Hypothalamus (tissue), 51 donors: ENCODE data around the gene EDDM13.
"Not testable (repeated sequence)": the region's sequence is repeated elsewhere in the genome, so short reads cannot be mapped to it uniquely, and the experiment has no call there.

Source experiments
- DNase-seq, 51 donors: peaks; one replicate each; lab custom pipeline; 2025; lab: John Stamatoyannopoulos, UW

The EDDM13 gene

GRCh38 chr19:56272161-56272798 is at the start of gene EDDM13:
Gene EDDM13, plus strand, starts transcription at chr19:56272748. Its CDS starts 87 bp downstream, at chr19:56272835.
- peak in 1 of 51 donors; percentile 4 for DNase-seq

GRCh38 chr19:56222901-56223300 is 49.6 kb upstream of the EDDM13 start:
- DNase-seq: no peak

- no peak for DNase-seq
Measured at GRCh38 chr19:56223481-56223880, 49.1 kb upstream of the EDDM13 start.

GRCh38 chr19:56245121-56245740 is 27.3 kb upstream of the EDDM13 start:
- DNase-seq: no peak

- not testable (repeated sequence) for DNase-seq
Measured at GRCh38 chr19:56245764-56246163, 26.8 kb upstream of the EDDM13 start.

- DNase-seq: not testable (repeated sequence)
Measured at GRCh38 chr19:56248736-56249338, 23.7 kb upstream of the EDDM13 start.

- DNase-seq: peak in 38 of 51 donors; percentile 0 to 62 (median 14)
Measured at GRCh38 chr19:56252699-56253422, 19.7 kb upstream of the EDDM13 start.

GRCh38 chr19:56253737-56254136 is 18.8 kb upstream of the EDDM13 start:
- DNase-seq: peak in 1 of 51 donors; percentile 1

GRCh38 chr19:56258272-56258671 is 14.3 kb upstream of the EDDM13 start:
- peak in 1 of 51 donors; percentile 1 for DNase-seq

- DNase-seq: no peak
Measured at GRCh38 chr19:56261145-56261544, 11.4 kb upstream of the EDDM13 start.

- not testable (repeated sequence) for DNase-seq
Measured at GRCh38 chr19:56261932-56262331, 10.6 kb upstream of the EDDM13 start.

- no peak for DNase-seq
Measured at GRCh38 chr19:56263319-56263718, 9.2 kb upstream of the EDDM13 start.

GRCh38 chr19:56266051-56266450 is 6.5 kb upstream of the EDDM13 start:
- DNase-seq: no peak

GRCh38 chr19:56269348-56269747 is 3.2 kb upstream of the EDDM13 start:
- DNase-seq: no peak

GRCh38 chr19:56270676-56271075 is 1.9 kb upstream of the EDDM13 start:
- no peak for DNase-seq

GRCh38 chr19:56271151-56271550 is 1.4 kb upstream of the EDDM13 start:
- no peak for DNase-seq

- DNase-seq: no peak
Measured at GRCh38 chr19:56273563-56274117, 1.1 kb downstream of the EDDM13 start.

- DNase-seq: no peak
Measured at GRCh38 chr19:56282809-56283208, 10.3 kb downstream of the EDDM13 start.

- no peak for DNase-seq
Measured at GRCh38 chr19:56284746-56285145, 12.2 kb downstream of the EDDM13 start.

- no peak for DNase-seq
Measured at GRCh38 chr19:56290104-56290503, 17.6 kb downstream of the EDDM13 start.

GRCh38 chr19:56291867-56292266 is 19.3 kb downstream of the EDDM13 start:
- no peak for DNase-seq
